Tibial nerve (tissue), 4 donors: ENCODE data around the gene C5orf58. TPM values are rescaled to one million over a fixed set of nuclear protein-coding genes. Genes with fewer than 3 reads are reported as not detected.

Source experiments
- DNase-seq, 2 donors: peaks; one replicate each; pipeline ENCODE4 v3.0.0-alpha.2; 2019; ENCODE audit warnings: low spot score in 2 of 2
- H3K27ac ChIP-seq, 4 donors: fragments of 200-600 bp; sonication (generic) in 3 of 4; one replicate each; pipeline ENCODE4 v1.5.1; 2017 to 2019; ENCODE audit warnings: mild to moderate bottlenecking in 1 of 4
- H3K27me3 ChIP-seq, 2 donors: fragments of 200-600 bp; sonication (generic) in 1 of 2; one replicate each; pipeline versions ENCODE4 v1.5.1 to v1.6.0; 2017 to 2019
- H3K36me3 ChIP-seq, 3 donors: fragments of 200-600 bp; sonication (generic); one replicate each; pipeline ENCODE4 v1.5.1; 2018 to 2019
- H3K4me1 ChIP-seq, 4 donors: fragments of 200-600 bp; sonication (generic) in 3 of 4; one replicate each; pipeline ENCODE4 v1.5.1; 2017 to 2019
- H3K4me3 ChIP-seq, 4 donors: fragments of 200-600 bp; sonication (generic) in 3 of 4; one replicate each; pipeline ENCODE4 v1.5.1; 2017 to 2019; ENCODE audit warnings: mild to moderate bottlenecking in 1 of 4, moderate library complexity in 1 of 4
- H3K9me3 ChIP-seq, 4 donors: fragments of 200-600 bp; sonication (generic) in 3 of 4; one replicate each; pipeline ENCODE4 v1.5.1; 2017 to 2019
- CTCF ChIP-seq, 5 experiments: fragments of 200-600 bp in 3 of 5; fragments of 450-650 bp in 2 of 5; sonication (generic) in 3 of 5; IDR thresholded peaks; one replicate each; pipeline ENCODE4 v1.5.1; 2016 to 2019; ENCODE audit warnings: antibody characterized with exemption in 5 of 5, mild to moderate bottlenecking in 3 of 5, moderate library complexity in 2 of 5
- EP300 ChIP-seq, 2 donors: sonication (generic); formaldehyde crosslinking; IDR thresholded peaks; one replicate each; pipeline ENCODE4 v1.6.1; 2017; ENCODE audit warnings: antibody characterized with exemption in 2 of 2, mild to moderate bottlenecking in 1 of 2
- POLR2A ChIP-seq, 2 donors: fragments of 450-650 bp; IDR thresholded peaks; one replicate each; pipeline ENCODE4 v1.6.1; 2017; ENCODE audit warnings: antibody characterized with exemption in 2 of 2, mild to moderate bottlenecking in 2 of 2, moderate library complexity in 2 of 2
- WGBS, 2 donors: methylation state at CpG; one replicate each; pipeline ENCODE4 v1.1.5; 2018; 5-methylcytosine and 5-hydroxymethylcytosine counted together
- total RNA-seq, 4 donors: library from RNA; depleted of rRNA; stranded (reverse); fragments of >200 nt; gene quantifications; one replicate each; pipeline ENCODE4 v1.1.0, GENCODE V29; 2016

C5orf58 gene
- total RNA-seq, 4 donors from 2014 or later = 1.5 TPM; not detected in 3

GRCh38 chr5:170278611-170279458 is 46.0 kb downstream of the C5orf58 start:
- TF ChIP-seq POLR2A (IDR thresholded peaks at IDR 0.05) (no peak), EP300 (IDR thresholded peaks at IDR 0.05) (no peak), CTCF (IDR thresholded peaks at IDR 0.05) (no peak)
- Histone ChIP-seq H3K4me3 (no peak overlapping the region), H3K4me1 (peaks cover 0 to 30% (median 18%) of the 10 kb centered on the region in 4 donors), H3K36me3 (no peaks in the 10 kb centered on the region), H3K27me3 (no peaks in the 10 kb centered on the region), H3K9me3 (peaks cover 0 to 8% (median 0%) of the 10 kb centered on the region in 4 donors), H3K27ac (peak overlapping the region; percentile 29 to 80 (median 49))
- WGBS, 2 donors = 49 to 62% methylated on average over 5 to 8 of the region's 9 CpGs
- DNase-seq = no peak

GRCh38 chr5:170279459-170279817 is 46.7 kb downstream of the C5orf58 start:
- Histone ChIP-seq H3K9me3 (peaks cover 0 to 14% (median 0%) of the 10 kb centered on the region in 4 donors), H3K27me3 (no peaks in the 10 kb centered on the region), H3K4me3 (no peak overlapping the region), H3K36me3 (no peaks in the 10 kb centered on the region), H3K27ac (peak overlapping the region; percentile 29 to 80 (median 49)), H3K4me1 (peaks cover 0 to 28% (median 18%) of the 10 kb centered on the region in 4 donors)
- DNase-seq = no peak
- TF ChIP-seq EP300 (IDR thresholded peaks at IDR 0.05) = no peak
- TF ChIP-seq POLR2A (IDR thresholded peaks at IDR 0.05) = no peak
- no peak for TF ChIP-seq CTCF (IDR thresholded peaks at IDR 0.05)
- WGBS, 2 donors = 84 to 88% methylated on average over 4 of the region's 4 CpGs

GRCh38 chr5:170280011-170280493 is 47.3 kb downstream of the C5orf58 start:
- Histone ChIP-seq H3K27me3 (no peaks in the 10 kb centered on the region), H3K9me3 (peaks cover 0 to 19% (median 0%) of the 10 kb centered on the region in 4 donors), H3K4me3 (no peak overlapping the region), H3K27ac (peak overlapping the region; percentile 29 to 80 (median 49)), H3K36me3 (no peaks in the 10 kb centered on the region), H3K4me1 (peaks cover 0 to 28% (median 18%) of the 10 kb centered on the region in 4 donors)
- no peak for TF ChIP-seq CTCF (IDR thresholded peaks at IDR 0.05)
- no peak for TF ChIP-seq POLR2A (IDR thresholded peaks at IDR 0.05)
- TF ChIP-seq EP300 (IDR thresholded peaks at IDR 0.05) = peak; percentile 84 to 85
- DNase-seq = no peak
- 37 to 41% methylated on average over 6 of the region's 6 CpGs for WGBS, 2 donors

GRCh38 chr5:170283296-170283695 is 50.5 kb downstream of the C5orf58 start:
- peaks cover 0 to 19% (median 0%) of the 10 kb centered on the region in 4 donors for H3K9me3 ChIP-seq
- peaks cover 0 to 41% (median 19%) of the 10 kb centered on the region in 4 donors for H3K4me1 ChIP-seq
- no peaks in the 10 kb centered on the region for H3K27me3 ChIP-seq
- no peak overlapping the region for H3K27ac ChIP-seq
- H3K36me3 ChIP-seq = no peaks in the 10 kb centered on the region
- 86 to 92% methylated on average over 1 of the region's 1 CpG for WGBS, 2 donors
- no peak for TF ChIP-seq POLR2A (IDR thresholded peaks at IDR 0.05)
- TF ChIP-seq EP300 (IDR thresholded peaks at IDR 0.05) = no peak
- TF ChIP-seq CTCF (IDR thresholded peaks at IDR 0.05) = no peak
- no peak for DNase-seq
- no peak overlapping the region for H3K4me3 ChIP-seq

- Histone ChIP-seq H3K27ac (no peak overlapping the region), H3K4me3 (no peak overlapping the region), H3K4me1 (peaks cover 0 to 42% (median 18%) of the 10 kb centered on the region in 4 donors), H3K9me3 (peaks cover 0 to 19% (median 0%) of the 10 kb centered on the region in 4 donors), H3K36me3 (no peaks in the 10 kb centered on the region), H3K27me3 (no peaks in the 10 kb centered on the region)
- 87 to 90% methylated on average over 2 of the region's 2 CpGs for WGBS, 2 donors
- no peak for DNase-seq
- TF ChIP-seq CTCF (IDR thresholded peaks at IDR 0.05) (no peak), EP300 (IDR thresholded peaks at IDR 0.05) (no peak)
Observed at GRCh38 chr5:170284231-170284630, 51.4 kb downstream of the C5orf58 start.
